Stimulated activated memory B cell treated with anti-CD40 and anti-IgM and Interleukin-4, amounts not matched to agents 10 μg/mL and 1 μg/mL and 100 μg/mL, for 72 hours (primary cell): ENCODE results near the gene TPK1.
"Not testable (repeated sequence)": the region's sequence is repeated elsewhere in the genome, so short reads cannot be mapped to it uniquely, and the experiment has no call there.

ENCODE experiments used
- ATAC-seq: fragments of 150-1000 bp; cut with Tn5 transposase; 2 replicates; pipeline ENCODE4 v1.10.0; 2021
- H3K27ac Mint-ChIP-seq: one replicate; pipeline ENCODE4 v1.8.0; 2022; ENCODE audit warnings: mild to moderate bottlenecking, mixed read lengths
- H3K27me3 Mint-ChIP-seq: one replicate; pipeline ENCODE4 v1.8.0; 2022; ENCODE audit warnings: mixed read lengths
- H3K36me3 Mint-ChIP-seq: one replicate; pipeline ENCODE4 v1.8.0; 2022; ENCODE audit warnings: mixed read lengths
- H3K4me1 Mint-ChIP-seq: one replicate; pipeline ENCODE4 v1.8.0; 2022; ENCODE audit warnings: mixed read lengths
- H3K4me3 Mint-ChIP-seq: one replicate; pipeline ENCODE4 v1.8.0; 2022; ENCODE audit warnings: mild to moderate bottlenecking, moderate library complexity, mixed read lengths
- H3K9me3 Mint-ChIP-seq: one replicate; pipeline ENCODE4 v1.8.0; 2022; ENCODE audit warnings: mixed read lengths

Gene TPK1

GRCh38 chr7:144731661-144732351, 104.0 kb downstream of the TPK1 start:
- Mint-ChIP-seq H3K4me1 (peaks cover 3% of the 10 kb centered on the region), H3K27ac (no peak overlapping the region), H3K27me3 (no peaks in the 10 kb centered on the region), H3K4me3 (no peak overlapping the region), H3K9me3 (no peaks in the 10 kb centered on the region), H3K36me3 (peaks cover 12% of the 10 kb centered on the region)
- no peak for ATAC-seq

- no peaks in the 10 kb centered on the region for H3K9me3 Mint-ChIP-seq
- peaks cover 12% of the 10 kb centered on the region for H3K36me3 Mint-ChIP-seq
- H3K4me1 Mint-ChIP-seq, result no peaks in the 10 kb centered on the region
- H3K27me3 Mint-ChIP-seq, result no peaks in the 10 kb centered on the region
- no peak overlapping the region for H3K27ac Mint-ChIP-seq
- H3K4me3 Mint-ChIP-seq, result no peak overlapping the region
- ATAC-seq, result no peak
These were observed 105.6 kb downstream of the TPK1 start for GRCh38 chr7:144730224-144730623.

- ATAC-seq, result no peak
- Mint-ChIP-seq H3K9me3 (no peaks in the 10 kb centered on the region), H3K27ac (no peak overlapping the region), H3K4me1 (no peaks in the 10 kb centered on the region), H3K36me3 (peaks cover 12% of the 10 kb centered on the region), H3K4me3 (no peak overlapping the region), H3K27me3 (no peaks in the 10 kb centered on the region)
These were observed 106.6 kb downstream of the TPK1 start for GRCh38 chr7:144729226-144729625.

GRCh38 chr7:144728551-144728950, 107.3 kb downstream of the TPK1 start:
- H3K27ac Mint-ChIP-seq, result no peak overlapping the region
- H3K9me3 Mint-ChIP-seq, result no peaks in the 10 kb centered on the region
- ATAC-seq, result no peak
- H3K36me3 Mint-ChIP-seq, result peaks cover 12% of the 10 kb centered on the region
- H3K4me1 Mint-ChIP-seq, result no peaks in the 10 kb centered on the region
- H3K4me3 Mint-ChIP-seq, result no peak overlapping the region
- H3K27me3 Mint-ChIP-seq, result no peaks in the 10 kb centered on the region

GRCh38 chr7:144726840-144727239, 109.0 kb downstream of the TPK1 start:
- not testable (repeated sequence) for H3K4me1 Mint-ChIP-seq, H3K4me3 Mint-ChIP-seq, ATAC-seq, H3K27me3 Mint-ChIP-seq, H3K27ac Mint-ChIP-seq, H3K9me3 Mint-ChIP-seq
- peaks cover 20% of the 10 kb centered on the region for H3K36me3 Mint-ChIP-seq

- Mint-ChIP-seq H3K36me3 (peaks cover 27% of the 10 kb centered on the region), H3K4me3 (no peak overlapping the region), H3K27me3 (no peaks in the 10 kb centered on the region), H3K9me3 (no peaks in the 10 kb centered on the region), H3K27ac (no peak overlapping the region), H3K4me1 (peaks cover 5% of the 10 kb centered on the region)
- ATAC-seq, result no peak
These were observed 110.8 kb downstream of the TPK1 start for GRCh38 chr7:144725070-144725469.

- H3K27ac Mint-ChIP-seq, result no peak overlapping the region
- peaks cover 34% of the 10 kb centered on the region for H3K36me3 Mint-ChIP-seq
- H3K27me3 Mint-ChIP-seq, result no peaks in the 10 kb centered on the region
- peaks cover 5% of the 10 kb centered on the region for H3K4me1 Mint-ChIP-seq
- peaks cover 5% of the 10 kb centered on the region for H3K9me3 Mint-ChIP-seq
- H3K4me3 Mint-ChIP-seq, result no peak overlapping the region
- ATAC-seq, result no peak
These were observed 112.6 kb downstream of the TPK1 start for GRCh38 chr7:144723301-144723700.

- H3K4me1 Mint-ChIP-seq, result peaks cover 5% of the 10 kb centered on the region
- no peak overlapping the region for H3K4me3 Mint-ChIP-seq
- H3K27ac Mint-ChIP-seq, result no peak overlapping the region
- H3K27me3 Mint-ChIP-seq, result no peaks in the 10 kb centered on the region
- H3K9me3 Mint-ChIP-seq, result peaks cover 6% of the 10 kb centered on the region
- no peak for ATAC-seq
- peaks cover 27% of the 10 kb centered on the region for H3K36me3 Mint-ChIP-seq
These were observed 115.1 kb downstream of the TPK1 start for GRCh38 chr7:144720710-144721109.

- Mint-ChIP-seq H3K36me3 (peaks cover 27% of the 10 kb centered on the region), H3K27ac (no peak overlapping the region), H3K4me1 (peaks cover 5% of the 10 kb centered on the region), H3K4me3 (no peak overlapping the region), H3K9me3 (peaks cover 6% of the 10 kb centered on the region), H3K27me3 (no peaks in the 10 kb centered on the region)
- ATAC-seq, result no peak
These were observed 115.7 kb downstream of the TPK1 start for GRCh38 chr7:144720149-144720548.

GRCh38 chr7:144717720-144718119, 118.1 kb downstream of the TPK1 start:
- peaks cover 29% of the 10 kb centered on the region for H3K36me3 Mint-ChIP-seq
- no peak overlapping the region for H3K27ac Mint-ChIP-seq
- no peaks in the 10 kb centered on the region for H3K27me3 Mint-ChIP-seq
- ATAC-seq, result no peak
- H3K4me3 Mint-ChIP-seq, result no peak overlapping the region
- peaks cover 6% of the 10 kb centered on the region for H3K4me1 Mint-ChIP-seq
- peaks cover 6% of the 10 kb centered on the region for H3K9me3 Mint-ChIP-seq

- Mint-ChIP-seq H3K9me3 (peaks cover 6% of the 10 kb centered on the region), H3K4me1 (peaks cover 11% of the 10 kb centered on the region)
These were observed 122.0 kb downstream of the TPK1 start for GRCh38 chr7:144713850-144714249.

GRCh38 chr7:144710791-144711190, 125.1 kb downstream of the TPK1 start:
- Mint-ChIP-seq H3K27ac (no peak overlapping the region), H3K36me3 (peaks cover 11% of the 10 kb centered on the region), H3K9me3 (no peaks in the 10 kb centered on the region), H3K27me3 (no peaks in the 10 kb centered on the region), H3K4me1 (peaks cover 11% of the 10 kb centered on the region), H3K4me3 (no peak overlapping the region)
- ATAC-seq, result no peak

More at GRCh38 chr7:144713850-144714249, 122.0 kb downstream of the TPK1 start:
- Mint-ChIP-seq H3K4me3 (no peak overlapping the region), H3K27ac (no peak overlapping the region), H3K27me3 (no peaks in the 10 kb centered on the region), H3K36me3 (peaks cover 19% of the 10 kb centered on the region)
- no peak for ATAC-seq

- Mint-ChIP-seq H3K4me3 (no peak overlapping the region), H3K4me1 (peaks cover 11% of the 10 kb centered on the region), H3K27me3 (no peaks in the 10 kb centered on the region), H3K36me3 (peaks cover 23% of the 10 kb centered on the region), H3K27ac (no peak overlapping the region), H3K9me3 (no peaks in the 10 kb centered on the region)
- ATAC-seq, result no peak
These were observed 126.8 kb downstream of the TPK1 start for GRCh38 chr7:144709066-144709465.

- Mint-ChIP-seq H3K4me1 (no peaks in the 10 kb centered on the region), H3K27me3 (no peaks in the 10 kb centered on the region), H3K27ac (no peak overlapping the region), H3K4me3 (no peak overlapping the region), H3K9me3 (no peaks in the 10 kb centered on the region), H3K36me3 (peaks cover 12% of the 10 kb centered on the region)
- no peak for ATAC-seq
These were observed 144.6 kb downstream of the TPK1 start for GRCh38 chr7:144691240-144691639.

GRCh38 chr7:144682581-144683280, 153.1 kb downstream of the TPK1 start:
- Mint-ChIP-seq H3K4me1 (no peaks in the 10 kb centered on the region), H3K36me3 (peaks cover 15% of the 10 kb centered on the region), H3K27ac (no peak overlapping the region), H3K27me3 (no peaks in the 10 kb centered on the region), H3K9me3 (no peaks in the 10 kb centered on the region), H3K4me3 (no peak overlapping the region)
- no peak for ATAC-seq

- ATAC-seq, result no peak
- Mint-ChIP-seq H3K36me3 (peaks cover 5% of the 10 kb centered on the region), H3K27me3 (no peaks in the 10 kb centered on the region), H3K9me3 (no peaks in the 10 kb centered on the region), H3K4me1 (no peaks in the 10 kb centered on the region), H3K27ac (no peak overlapping the region), H3K4me3 (no peak overlapping the region)
These were observed 159.4 kb downstream of the TPK1 start for GRCh38 chr7:144676492-144676891.
